Kidney (tissue), 14 donors: ENCODE measurements around the gene GAS2L2. TPM values are rescaled to one million over a fixed set of nuclear protein-coding genes. Genes with fewer than 3 reads are reported as not detected.

Experiments used
- DNase-seq, 5 donors: peaks; one replicate each; pipeline ENCODE4 v3.0.0-alpha.2; 2013 to 2020
- FAIRE-seq: peaks from 2 replicates; lab custom pipeline; 2012; peaks lifted over from hg19 to GRCh38; lab: Jason Lieb, UNC
- H3K27ac ChIP-seq, 2 donors: one replicate each; pipeline ENCODE4 v1.7.0; 2013; ENCODE audit warnings: low read depth in 2 of 2, low read length in 2 of 2, inconsistent platforms in 1 of 2
- H3K27me3 ChIP-seq: one replicate; pipeline ENCODE4 v1.7.1; 2013; ENCODE audit warnings: low read length, inconsistent platforms; ENCODE audit not compliant: control insufficient read depth, insufficient read depth
- H3K36me3 ChIP-seq, 3 donors: one replicate each; pipeline versions ENCODE4 v1.7.0 to v1.7.1; 2013; ENCODE audit warnings: low read length in 3 of 3, control low read depth in 1 of 3, inconsistent platforms in 1 of 3; ENCODE audit not compliant: insufficient read depth in 3 of 3, control insufficient read depth in 2 of 3
- H3K4me1 ChIP-seq, 3 donors: one replicate each; pipeline versions ENCODE4 v1.7.0 to v1.7.1; 2013; ENCODE audit warnings: low read length in 3 of 3, inconsistent platforms in 1 of 3, low read depth in 1 of 3; ENCODE audit not compliant: control insufficient read depth in 2 of 3, insufficient read depth in 2 of 3
- H3K4me3 ChIP-seq, 3 donors: one replicate each; pipeline versions ENCODE4 v1.7.0 to v1.8.1; 2013; ENCODE audit warnings: low read length in 3 of 3, control low read depth in 1 of 3, inconsistent platforms in 1 of 3
- H3K9ac ChIP-seq, 3 donors: one replicate each; pipeline versions ENCODE4 v1.7.0 to v1.7.1; 2013; ENCODE audit warnings: low read length in 3 of 3, control low read depth in 1 of 3, inconsistent platforms in 1 of 3
- H3K9me3 ChIP-seq, 3 donors: one replicate each; pipeline versions ENCODE4 v1.7.0 to v1.7.1; 2013; ENCODE audit warnings: low read length in 3 of 3, control low read depth in 1 of 3, inconsistent platforms in 1 of 3; ENCODE audit not compliant: control insufficient read depth in 2 of 3, insufficient read depth in 1 of 3
- intact Hi-C: fragments of 100-400 bp; cut with DNase I; formaldehyde crosslinking; loops from one replicate; pipeline ENCODE4 v1.11.1; 2022
- polyA plus RNA-seq: library from polyadenylated mRNA; stranded (reverse); fragments of 350-450 nt; fragmentation: Illumina TruSeq; extraction: RNeasy Lipid Tissue Mini Kit (QIAGEN cat#74804); gene quantifications from one replicate; pipeline ENCODE4 v1.2.3, GENCODE V29; 2014; ENCODE audit warnings: low read depth, low replicate concordance; ENCODE audit not compliant: insufficient read depth
- total RNA-seq: library from RNA; stranded (reverse); fragmentation: NEBNext Ultra II Directional; extraction: Animal tissue kit (Norgen Biotek cat#: 25700); gene quantifications from one replicate; pipeline ENCODE4 v1.2.1, GENCODE V29; 2021
- TF ChIP-seq, protein P1 (sequence below): IDR thresholded peaks from 3 replicates; pipeline ENCODE4 v1.5.1; 2012; ENCODE audit warnings: mild to moderate bottlenecking, moderate library complexity, borderline replicate concordance; ENCODE audit not compliant: insufficient read depth; ENCODE audit errors: extremely low read depth
- donor health status: control.
- donor health status: control.
- donor health status: control.
- donor health status: control.
- donor health status: control.
- donor health status: DM: yes; HTN: yes; CAD: no.
- donor health status: Normal renal cell carcinoma (clear cell type).

GAS2L2 gene
- total and polyA plus RNA-seq, 2 donors from 2014 or later, result not detected

DNA sequence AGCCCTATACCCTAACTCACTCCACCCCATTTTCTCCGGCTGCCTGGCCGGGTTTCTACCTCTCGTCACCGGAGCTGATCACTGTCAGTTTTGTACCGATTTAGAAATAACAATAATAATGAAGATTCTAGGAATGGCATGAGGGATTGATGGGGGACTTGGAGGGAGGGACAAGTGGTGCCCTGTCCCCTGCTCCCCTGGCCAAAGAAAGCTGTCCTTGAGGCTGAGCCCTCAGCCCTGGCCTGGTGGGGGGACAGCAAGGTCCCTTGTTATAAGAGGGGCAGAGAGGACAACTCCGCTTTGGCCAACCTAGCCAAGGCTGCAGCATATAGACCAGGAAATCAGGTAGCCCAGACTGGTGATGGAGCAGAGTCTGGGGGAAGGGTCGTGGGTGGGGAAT, 10.5 kb downstream of the GAS2L2 start:
- TF ChIP-seq, protein P1, sequence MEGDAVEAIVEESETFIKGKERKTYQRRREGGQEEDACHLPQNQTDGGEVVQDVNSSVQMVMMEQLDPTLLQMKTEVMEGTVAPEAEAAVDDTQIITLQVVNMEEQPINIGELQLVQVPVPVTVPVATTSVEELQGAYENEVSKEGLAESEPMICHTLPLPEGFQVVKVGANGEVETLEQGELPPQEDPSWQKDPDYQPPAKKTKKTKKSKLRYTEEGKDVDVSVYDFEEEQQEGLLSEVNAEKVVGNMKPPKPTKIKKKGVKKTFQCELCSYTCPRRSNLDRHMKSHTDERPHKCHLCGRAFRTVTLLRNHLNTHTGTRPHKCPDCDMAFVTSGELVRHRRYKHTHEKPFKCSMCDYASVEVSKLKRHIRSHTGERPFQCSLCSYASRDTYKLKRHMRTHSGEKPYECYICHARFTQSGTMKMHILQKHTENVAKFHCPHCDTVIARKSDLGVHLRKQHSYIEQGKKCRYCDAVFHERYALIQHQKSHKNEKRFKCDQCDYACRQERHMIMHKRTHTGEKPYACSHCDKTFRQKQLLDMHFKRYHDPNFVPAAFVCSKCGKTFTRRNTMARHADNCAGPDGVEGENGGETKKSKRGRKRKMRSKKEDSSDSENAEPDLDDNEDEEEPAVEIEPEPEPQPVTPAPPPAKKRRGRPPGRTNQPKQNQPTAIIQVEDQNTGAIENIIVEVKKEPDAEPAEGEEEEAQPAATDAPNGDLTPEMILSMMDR, result no peak
- FAIRE-seq, result no peak
- Histone ChIP-seq H3K27ac (no peak overlapping the region), H3K4me1 (peaks cover 0 to under 1% (median 0%) of the 10 kb centered on the region in 3 donors), H3K9me3 (no peaks in the 10 kb centered on the region), H3K9ac (no peak overlapping the region), H3K36me3 (no peaks in the 10 kb centered on the region), H3K4me3 (no peak overlapping the region), H3K27me3 (peaks cover 13% of the 10 kb centered on the region)
- intact Hi-C loops, result loop anchor here (10.0 kb wide), 1 partner anchor 128 kb away; no protein-coding TSS in a partner anchor
- peak in 1 of 5 donors; percentile 38 for DNase-seq

DNA sequence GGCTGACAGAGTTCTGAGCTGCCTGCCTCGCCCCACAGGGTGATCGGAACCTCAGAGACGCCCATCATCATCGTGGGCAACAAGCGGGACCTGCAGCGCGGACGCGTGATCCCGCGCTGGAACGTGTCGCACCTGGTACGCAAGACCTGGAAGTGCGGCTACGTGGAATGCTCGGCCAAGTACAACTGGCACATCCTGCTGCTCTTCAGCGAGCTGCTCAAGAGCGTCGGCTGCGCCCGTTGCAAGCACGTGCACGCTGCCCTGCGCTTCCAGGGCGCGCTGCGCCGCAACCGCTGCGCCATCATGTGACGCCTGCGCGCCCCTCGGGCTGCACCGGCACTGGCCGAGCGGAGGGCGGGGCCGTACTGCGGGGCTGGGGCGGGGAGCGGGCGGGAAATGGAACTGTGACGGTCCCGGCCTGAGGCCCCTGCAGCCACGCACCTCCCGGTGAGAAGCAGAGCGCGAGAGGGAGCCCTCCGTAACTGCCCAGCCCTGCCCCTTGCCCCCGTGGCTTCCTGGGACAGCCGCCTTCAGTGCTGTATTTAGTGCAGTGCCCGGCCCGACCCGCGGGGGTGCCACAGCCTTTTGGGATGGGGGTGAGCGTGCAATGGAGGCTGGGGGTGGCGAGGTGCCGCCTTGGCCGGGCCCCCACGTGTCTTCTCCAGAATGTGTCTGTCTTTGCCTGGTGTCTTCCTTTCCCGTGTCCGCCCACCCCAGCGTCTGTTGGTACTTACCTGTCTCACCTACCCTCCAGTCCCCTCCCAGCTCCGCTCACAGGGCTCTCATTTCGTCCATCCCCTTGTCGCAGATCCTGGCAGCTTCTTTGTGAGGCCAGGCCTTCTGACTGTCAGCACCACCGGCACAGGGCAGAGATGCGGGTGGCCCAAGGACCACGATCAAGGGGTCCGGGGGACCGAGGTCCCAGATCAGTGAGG, 11.8 kb downstream of the GAS2L2 start:
- no peak overlapping the region for H3K9ac ChIP-seq
- H3K27me3 ChIP-seq, result peaks cover 13% of the 10 kb centered on the region
- intact Hi-C loops, result loop anchor here (10.0 kb wide), 1 partner anchor 126 kb away; no protein-coding TSS in a partner anchor
- FAIRE-seq (no peak), DNase-seq (peak in 3 of 5 donors; percentile 44 to 70 (median 51))
- no peaks in the 10 kb centered on the region for H3K9me3 ChIP-seq
- no peak overlapping the region for H3K4me3 ChIP-seq
- H3K36me3 ChIP-seq, result no peaks in the 10 kb centered on the region
- TF ChIP-seq, protein P1, result no peak
- no peaks in the 10 kb centered on the region for H3K4me1 ChIP-seq
- H3K27ac ChIP-seq, result no peak overlapping the region

DNA sequence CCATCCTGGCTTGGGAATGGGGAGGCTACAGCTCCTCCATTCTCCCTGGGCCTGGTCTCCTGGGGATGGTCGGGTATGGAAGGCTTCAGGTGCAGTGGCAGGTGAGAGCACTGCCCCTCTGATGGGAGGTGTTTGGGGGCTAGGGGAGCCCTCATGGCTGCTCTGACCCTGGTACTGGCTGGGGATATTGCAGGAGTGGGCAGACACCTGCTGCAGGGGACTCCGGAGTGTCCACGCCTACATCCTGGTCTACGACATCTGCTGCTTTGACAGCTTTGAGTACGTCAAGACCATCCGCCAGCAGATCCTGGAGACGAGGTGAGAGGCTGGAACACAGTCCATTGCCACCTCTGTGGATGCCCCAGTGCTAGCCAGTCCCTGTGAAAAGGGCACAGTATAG, 12.8 kb downstream of the GAS2L2 start:
- TF ChIP-seq, protein P1, result no peak
- no peak for FAIRE-seq
- Histone ChIP-seq H3K27ac (no peak overlapping the region), H3K36me3 (no peaks in the 10 kb centered on the region), H3K27me3 (peaks cover 13% of the 10 kb centered on the region), H3K4me1 (no peaks in the 10 kb centered on the region), H3K4me3 (no peak overlapping the region), H3K9me3 (no peaks in the 10 kb centered on the region), H3K9ac (no peak overlapping the region)
- peak in 1 of 5 donors; percentile 41 for DNase-seq
- intact Hi-C loops, result loop anchor here (10.0 kb wide), 1 partner anchor 125 kb away; no protein-coding TSS in a partner anchor
